Esophagus squamous epithelium (tissue), 4 donors: Measurements from ENCODE around the gene DLG2.

Source experiments
- POLR2A ChIP-seq, 4 donors: fragments of 450-650 bp; IDR thresholded peaks; one replicate each; pipeline ENCODE4 v1.6.1; 2017; ENCODE audit warnings: antibody characterized with exemption in 4 of 4, mild to moderate bottlenecking in 4 of 4, moderate library complexity in 3 of 4
- TF ChIP-seq, protein P1 (sequence below), 6 experiments: fragments of 450-650 bp in 4 of 6; fragments of 200-600 bp in 2 of 6; sonication (generic) in 2 of 6; IDR thresholded peaks; one replicate each; pipeline ENCODE4 v1.5.1; 2016 to 2019; ENCODE audit warnings: antibody characterized with exemption in 6 of 6, mild to moderate bottlenecking in 4 of 6, moderate library complexity in 4 of 6

DNA sequence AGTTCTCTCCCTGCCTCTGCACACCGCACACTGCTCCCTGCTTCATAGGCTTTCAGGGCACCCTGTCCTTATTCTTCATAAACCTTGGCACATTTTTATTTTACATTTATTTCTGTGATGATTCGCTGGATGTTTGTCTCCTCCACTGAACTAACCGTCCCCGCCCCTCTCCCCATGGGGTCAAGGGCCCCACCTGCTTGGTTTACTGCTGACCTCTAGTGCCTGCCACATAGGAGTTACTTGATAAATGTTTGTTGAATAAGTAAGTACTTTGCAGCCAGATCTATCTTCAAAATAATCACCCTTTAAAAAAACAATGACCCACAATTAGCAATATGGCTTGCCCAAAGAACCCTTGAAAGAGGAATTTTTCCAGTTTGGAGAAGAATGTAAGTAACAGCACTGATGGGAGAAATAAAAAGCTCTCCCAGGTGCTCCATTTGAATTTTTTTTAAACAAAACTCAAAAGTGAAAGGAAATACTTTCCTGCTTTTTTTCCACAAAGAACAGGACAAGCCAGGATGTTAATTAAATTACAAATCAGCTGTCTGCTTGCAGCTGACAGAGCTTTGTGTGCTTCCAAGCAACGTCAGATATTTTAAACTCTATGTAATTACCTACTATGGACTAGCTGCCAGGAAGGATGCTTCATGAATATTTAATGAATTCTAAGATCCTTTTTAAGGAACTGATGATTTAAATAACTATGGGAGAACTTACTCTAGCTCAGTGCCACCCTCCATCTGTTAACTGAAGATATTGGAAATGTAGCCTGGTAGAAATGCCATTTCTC lies 1083.6 kb downstream of the DLG2 start:
- TF ChIP-seq, protein P1, sequence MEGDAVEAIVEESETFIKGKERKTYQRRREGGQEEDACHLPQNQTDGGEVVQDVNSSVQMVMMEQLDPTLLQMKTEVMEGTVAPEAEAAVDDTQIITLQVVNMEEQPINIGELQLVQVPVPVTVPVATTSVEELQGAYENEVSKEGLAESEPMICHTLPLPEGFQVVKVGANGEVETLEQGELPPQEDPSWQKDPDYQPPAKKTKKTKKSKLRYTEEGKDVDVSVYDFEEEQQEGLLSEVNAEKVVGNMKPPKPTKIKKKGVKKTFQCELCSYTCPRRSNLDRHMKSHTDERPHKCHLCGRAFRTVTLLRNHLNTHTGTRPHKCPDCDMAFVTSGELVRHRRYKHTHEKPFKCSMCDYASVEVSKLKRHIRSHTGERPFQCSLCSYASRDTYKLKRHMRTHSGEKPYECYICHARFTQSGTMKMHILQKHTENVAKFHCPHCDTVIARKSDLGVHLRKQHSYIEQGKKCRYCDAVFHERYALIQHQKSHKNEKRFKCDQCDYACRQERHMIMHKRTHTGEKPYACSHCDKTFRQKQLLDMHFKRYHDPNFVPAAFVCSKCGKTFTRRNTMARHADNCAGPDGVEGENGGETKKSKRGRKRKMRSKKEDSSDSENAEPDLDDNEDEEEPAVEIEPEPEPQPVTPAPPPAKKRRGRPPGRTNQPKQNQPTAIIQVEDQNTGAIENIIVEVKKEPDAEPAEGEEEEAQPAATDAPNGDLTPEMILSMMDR (IDR thresholded peaks at IDR 0.05), result no peak
- TF ChIP-seq POLR2A (IDR thresholded peaks at IDR 0.05), result no peak
